Measurements from ENCODE around the gene THG1L.

Gene THG1L

DNA sequence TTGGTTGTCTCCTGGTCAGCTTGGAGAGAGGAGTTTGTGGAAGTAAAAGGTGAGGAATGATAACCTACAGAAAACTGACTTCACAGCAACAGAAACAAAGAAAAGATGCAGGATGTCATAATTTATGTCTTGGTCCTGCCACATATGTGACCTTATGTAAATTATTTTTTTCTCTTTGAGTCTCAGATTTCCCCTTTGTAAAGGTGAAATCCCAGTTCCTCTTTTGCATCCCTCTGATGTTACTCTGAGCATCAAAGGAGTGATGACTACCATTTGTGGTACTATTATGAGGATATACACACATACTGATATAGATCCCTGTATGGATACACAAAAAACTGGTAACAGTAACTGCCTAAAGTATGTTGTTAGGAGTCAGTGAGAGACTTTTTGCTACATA is 1.4 kb upstream of the THG1L start:
- no peak for DNase-seq

DNA sequence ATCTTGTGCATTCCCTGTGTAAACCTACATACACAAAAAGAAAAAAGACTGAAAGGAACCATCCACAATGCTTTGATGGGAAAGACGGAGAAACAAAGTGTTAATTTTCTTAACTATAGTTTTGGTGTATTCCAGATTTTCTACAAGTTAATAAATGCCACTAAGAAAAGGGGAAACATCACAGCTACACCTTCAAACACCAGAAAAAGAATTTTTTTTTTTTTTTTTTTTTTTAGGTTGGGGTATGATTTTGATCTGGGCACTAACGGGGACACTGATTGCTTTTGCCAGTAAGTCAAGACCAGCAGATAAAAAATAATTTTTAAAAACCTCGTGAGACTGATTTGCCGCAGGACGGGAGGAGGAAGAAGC is 334 bp upstream of the THG1L start:
- no peak for DNase-seq

DNA sequence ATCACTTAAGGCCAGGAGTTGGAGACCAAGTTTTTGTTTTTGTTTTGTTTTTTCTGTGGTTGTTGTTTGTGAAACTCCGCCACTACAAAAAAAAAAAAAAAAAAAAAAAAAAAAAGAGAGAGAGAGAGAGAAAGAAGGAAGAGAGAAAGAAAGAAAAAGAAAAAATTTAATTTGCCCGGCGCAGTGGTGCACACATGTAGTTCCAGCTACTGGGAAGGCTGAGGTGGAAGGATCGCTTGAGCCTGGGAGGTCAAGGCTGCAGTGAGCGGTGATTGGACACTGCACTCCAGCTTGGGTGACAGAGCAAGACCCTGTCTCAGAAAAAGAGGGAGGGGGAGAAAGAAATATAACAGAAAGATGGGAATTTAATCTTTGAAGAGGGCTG is 902 bp downstream of the THG1L start:
- DNase-seq = no peak

DNA sequence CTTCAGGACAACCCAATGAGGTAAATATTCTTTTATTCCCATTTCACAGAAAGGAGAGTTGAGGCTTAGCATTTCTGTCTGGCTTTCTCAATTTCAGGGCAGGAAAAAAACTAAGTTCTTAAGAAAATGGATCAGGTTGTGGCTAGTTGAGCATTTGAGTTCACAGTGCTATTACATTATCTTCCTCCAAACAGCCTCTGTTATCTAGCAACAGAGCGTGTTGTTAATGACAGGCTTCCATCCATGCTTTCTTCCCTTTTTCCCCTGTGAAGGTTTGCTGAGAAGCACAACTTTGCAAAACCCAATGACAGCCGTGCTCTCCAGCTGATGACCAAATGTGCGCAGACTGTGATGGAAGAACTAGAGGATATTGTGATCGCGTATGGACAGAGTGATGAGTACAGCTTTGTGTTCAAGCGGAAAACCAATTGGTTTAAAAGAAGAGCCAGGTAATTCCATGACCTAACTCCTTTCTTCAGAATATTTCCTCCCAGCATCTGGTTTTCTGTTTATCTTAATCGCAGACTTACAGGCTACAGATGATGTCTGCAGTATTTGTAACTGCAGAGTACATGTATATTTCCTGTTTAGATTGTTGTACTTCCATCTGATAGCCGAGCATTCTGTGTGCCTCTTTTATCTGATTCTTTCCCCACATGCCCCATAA is 1.5 kb downstream of the THG1L start:
- no peak for DNase-seq

DNA sequence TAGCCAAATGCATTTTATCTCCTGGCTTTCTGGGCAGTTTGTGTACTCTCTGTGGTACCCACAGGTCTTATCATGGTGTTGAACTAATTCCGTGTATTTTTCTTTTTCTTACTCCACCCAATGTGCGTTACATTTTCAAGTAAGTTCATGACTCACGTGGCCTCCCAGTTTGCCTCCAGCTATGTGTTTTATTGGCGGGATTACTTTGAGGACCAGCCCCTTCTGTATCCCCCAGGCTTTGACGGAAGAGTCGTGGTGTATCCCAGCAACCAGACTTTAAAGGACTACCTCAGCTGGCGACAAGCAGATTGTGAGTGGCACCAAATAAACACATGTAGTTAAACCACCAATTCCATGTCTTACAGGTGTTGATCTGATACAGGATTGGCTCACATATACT is 3.2 kb downstream of the THG1L start:
- DNase-seq = no peak

DNA sequence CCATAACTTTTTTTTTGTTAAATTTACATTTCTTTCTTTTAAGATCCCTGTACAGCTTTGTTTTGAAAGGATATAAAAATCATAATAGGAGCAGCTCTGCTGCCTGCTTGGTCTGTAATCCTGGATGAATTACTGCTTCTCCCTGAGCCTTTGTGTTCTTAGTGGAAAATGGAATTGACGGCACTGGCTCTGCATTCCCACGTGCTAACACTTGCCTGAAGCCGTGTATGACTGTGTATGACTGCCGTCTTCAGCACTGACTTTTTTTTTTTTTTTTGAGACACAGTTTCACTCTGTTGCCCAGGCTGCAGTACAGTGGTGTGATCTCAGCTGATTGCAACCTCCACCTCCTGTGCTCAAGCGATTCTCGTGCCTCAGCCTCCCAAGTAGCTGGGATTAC is 4.8 kb downstream of the THG1L start:
- DNase-seq = no peak

DNA sequence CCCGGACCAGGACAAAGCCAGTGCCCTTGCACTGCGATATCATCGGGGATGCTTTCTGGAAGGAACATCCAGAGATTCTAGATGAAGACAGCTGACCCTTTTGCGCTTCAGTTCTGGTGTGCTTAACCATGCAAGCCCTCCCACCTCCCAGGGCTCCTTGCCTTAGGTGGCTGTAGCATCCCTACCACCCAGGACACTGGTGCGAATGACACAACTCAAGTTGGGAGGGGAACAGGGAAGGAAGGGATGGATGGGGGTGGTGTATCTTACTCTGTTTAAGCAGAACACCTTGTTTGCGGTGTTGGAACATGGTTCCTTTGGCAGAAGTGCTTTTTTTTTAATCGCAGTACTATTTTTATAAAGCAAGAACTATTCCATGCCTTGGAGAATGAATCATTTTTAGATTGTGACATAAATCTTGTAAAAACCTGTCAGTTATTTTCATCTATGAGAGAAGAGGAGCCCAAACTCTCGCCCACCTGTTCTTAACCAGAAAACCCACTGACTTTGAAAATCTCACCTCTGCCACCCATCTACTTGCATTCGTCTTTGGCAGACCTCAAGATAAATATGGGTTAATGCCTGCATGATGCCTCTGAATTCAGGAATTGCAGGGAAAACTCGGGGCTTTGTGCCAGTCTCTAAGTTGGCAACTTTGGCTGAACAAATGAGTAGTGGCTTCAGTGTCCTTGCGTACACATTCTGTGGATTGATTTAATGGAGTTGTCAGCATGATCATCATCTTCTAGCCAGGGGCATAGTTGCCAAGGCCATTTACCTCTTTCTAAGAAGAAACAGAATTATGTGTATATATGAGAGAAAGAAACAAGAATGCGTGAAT is 8.4 kb downstream of the THG1L start:
- no peak for DNase-seq

DNA sequence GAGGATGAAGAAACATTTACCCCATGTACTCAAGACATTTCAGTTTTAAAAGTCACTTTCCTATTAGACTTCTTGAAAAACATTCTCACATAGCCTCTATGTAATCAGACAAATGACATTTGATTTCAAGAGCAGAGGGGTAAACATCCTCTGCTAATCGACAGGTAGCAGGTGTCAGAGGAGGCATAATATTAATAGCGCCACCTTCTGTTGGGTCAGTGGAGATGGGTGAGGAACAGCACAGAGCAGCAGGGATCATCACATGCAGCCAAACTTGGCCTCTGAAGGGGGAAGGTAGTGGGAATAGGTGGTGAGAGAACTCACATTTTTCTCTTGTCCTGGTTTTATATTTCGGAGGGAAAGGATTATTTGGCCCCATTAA is 9.0 kb downstream of the THG1L start:
- DNase-seq = peak; percentile 66

DNA sequence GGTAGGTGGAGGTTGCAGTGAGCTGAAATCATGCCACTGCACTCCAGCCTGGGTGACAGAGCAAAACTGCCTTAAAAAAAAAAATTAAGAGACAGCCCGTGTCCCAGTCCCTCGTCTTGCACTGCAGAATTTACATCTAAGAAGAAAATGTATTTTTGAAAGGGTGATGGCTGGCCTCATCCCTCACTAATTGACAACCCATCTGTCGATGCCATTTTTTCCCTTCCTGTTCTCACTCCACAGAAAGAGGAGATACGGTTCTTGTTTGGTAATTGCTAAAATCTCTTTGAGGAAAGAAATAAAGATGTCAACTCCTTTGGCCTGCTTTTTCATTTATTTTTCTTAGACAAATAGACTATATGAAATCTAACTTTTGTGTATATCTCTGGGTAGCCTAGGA is 9.9 kb downstream of the THG1L start:
- DNase-seq = no peak

DNA sequence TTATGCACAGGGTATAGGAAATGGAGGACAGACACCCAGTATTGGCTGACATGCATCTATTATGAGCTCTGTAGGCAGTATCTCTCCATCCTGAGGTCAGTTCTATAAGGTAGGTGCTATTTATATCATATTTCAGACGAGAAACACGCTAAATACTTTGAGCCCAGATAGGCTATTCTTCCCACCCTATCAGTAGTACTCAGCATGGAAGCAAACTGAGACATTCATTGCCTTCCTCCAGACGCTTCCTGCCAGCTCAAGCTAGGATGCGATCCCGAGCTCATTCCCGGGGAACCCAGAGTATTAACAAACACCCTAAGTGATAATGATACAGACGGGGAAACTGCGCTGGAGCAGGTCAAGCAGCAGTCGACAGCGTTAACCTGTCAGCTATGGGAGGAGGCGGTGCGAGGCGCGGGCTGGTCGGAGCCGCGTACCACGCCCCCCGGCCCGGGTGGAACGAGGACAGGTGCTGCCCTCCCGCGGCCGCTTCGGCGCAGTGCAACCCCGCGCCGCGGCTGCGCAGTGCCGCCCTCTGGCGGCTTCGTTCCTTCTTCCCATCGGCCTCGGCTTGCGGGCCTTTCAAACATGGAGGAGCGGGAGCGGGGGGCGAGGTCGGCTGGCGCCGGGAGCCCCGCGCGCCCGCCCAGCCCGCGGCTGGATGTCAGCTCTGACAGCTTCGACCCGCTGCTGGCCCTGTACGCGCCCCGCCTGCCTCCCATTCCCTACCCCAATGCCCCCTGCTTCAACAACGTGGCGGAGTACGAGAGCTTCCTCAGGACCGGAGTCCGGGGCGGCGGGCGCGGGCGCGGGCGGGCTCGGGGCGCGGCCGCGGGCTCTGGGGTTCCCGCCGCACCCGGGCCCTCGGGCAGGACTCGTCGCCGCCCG is 12.2 kb downstream of the THG1L start, which contains the start of gene LSM11:
Gene LSM11 (plus strand): TSS at position 550 of the 888 bp plus-strand sequence. CDS start 39 bp downstream, at position 589.
- DNase-seq = peak; percentile 95

DNA sequence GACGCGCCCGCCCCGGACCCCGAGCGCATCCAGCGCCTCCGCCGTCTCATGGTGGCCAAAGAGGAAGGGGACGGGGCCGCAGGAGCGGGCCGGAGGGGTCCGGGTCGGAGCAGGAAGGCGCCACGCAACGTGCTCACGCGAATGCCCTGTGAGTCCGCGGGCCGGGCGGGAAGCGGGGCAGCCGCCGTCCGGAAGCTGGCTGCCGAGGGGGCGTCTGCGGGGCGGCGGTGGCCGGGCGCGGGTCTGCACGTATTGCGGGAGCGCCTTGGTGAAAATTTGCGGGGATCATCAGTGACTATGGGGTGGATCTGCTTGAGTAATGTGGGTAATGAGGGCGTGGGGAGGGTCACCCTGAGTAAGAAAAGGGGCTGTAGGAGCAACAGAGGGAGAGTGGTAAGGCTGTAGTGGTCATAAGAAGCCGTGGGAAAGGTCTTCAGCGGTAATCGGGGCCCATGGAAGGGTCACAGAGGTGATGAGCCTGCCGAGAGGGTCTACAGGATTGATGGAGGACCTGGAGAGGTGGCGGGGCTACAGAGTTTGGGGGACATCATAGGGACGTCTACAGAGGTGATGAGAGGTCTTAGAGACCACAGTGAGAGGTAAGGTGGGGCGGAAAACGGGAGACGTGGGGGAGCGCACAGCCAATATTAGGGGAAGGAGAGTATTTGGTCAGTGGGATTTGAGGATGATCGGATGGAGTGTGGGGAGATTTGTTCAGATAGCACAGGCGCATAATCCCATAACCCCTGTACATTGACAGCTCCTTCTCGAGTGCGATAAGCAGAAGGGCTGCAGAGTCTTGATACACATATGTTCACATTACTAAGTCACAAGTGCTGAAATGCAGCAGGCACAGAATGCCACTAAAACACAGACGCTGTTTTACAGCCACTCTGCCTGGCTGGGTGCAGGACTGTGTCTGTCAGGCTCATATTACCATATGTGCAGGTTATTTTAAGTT is 13.1 kb downstream of the THG1L start:
- DNase-seq = peak; percentile 60

DNA sequence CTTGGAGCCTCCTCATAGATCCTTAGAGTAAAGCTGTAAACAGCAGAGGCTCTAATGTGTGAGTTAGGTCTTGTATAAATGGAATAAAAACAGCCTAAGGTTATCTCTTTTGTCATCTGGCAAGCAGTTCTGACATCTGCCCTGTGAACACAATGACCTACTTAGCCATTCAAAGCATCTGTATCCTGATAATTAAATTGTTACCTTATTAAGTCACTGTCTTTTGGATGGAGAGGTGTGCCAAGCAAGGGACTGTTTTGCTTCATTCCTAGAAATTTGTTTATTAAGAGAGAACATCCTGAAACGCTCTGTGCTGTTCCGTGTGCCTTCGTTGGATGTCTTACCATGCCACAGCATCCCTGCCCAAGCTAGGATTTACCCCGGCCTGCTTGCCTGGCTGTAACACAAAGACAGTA is 13.8 kb downstream of the THG1L start:
- no peak for DNase-seq

DNA sequence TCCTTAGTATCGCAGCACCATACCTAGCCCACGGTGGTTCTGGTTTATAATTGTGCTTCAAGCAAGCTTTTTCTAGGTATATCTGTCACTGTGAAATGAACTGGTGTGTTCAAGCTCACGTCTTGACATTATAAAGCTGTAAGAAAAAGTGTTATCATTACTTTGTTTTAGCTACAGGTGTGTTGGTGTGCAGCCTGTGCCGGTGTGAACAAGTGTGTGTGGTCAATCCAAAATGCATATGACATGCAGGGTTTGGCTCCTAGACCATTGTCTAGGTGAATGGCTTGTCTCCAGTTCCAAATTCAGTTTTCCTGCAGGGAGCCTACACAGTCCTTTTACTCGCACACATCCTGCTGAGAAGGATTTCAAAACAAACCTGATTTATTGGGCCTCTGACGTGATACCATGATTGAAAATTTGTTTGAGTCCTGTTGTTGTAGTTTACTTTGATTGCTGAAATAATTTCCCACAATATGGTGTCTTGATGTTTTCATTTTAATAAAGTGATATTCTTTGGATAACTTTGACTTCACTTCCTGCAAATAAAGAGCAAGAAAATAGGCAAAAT is 16.0 kb downstream of the THG1L start:
- no peak for DNase-seq

DNA sequence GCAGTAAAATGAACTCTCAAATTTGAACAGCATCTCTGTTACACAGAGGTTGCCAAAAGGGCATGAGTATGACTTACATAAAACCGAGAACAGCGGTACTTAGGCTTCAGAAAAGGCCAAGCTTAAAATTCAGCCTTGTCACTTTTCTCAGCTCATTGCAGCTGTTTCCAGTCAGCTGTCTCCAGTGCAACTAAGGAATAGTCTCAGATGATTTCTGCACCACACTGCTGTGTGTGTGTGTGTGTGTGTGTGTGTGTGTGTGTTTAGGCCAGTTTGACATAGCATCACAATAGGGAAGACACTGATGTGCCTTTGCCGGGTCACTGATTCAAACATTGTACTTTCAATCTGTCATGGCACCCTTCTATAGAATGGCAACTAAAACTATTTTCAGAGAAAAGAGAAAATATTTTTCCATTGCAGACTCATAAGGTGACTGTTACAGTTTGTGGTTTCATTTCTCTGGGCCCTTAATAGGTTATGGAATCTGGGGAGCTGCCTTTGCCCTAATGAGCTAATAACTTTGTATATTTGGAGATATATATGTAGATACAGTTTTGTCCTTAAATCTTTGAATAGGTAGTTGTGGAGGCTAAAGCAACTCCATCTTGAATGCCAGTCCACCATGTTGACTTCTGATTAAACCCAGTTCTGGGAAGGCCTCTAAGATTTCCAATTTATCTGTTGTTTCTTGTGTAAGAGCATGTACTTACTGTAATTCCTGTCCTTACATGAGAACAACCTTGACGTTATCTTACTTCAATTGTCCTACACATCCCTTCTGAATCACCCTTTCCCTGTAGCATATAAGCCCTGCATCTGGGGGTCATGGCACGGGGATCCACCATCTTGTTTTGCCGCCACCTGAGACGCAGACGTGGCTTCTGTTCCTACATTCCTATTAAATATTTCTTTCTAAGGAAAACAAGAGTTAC is 16.8 kb downstream of the THG1L start:
- no peak for DNase-seq

DNA sequence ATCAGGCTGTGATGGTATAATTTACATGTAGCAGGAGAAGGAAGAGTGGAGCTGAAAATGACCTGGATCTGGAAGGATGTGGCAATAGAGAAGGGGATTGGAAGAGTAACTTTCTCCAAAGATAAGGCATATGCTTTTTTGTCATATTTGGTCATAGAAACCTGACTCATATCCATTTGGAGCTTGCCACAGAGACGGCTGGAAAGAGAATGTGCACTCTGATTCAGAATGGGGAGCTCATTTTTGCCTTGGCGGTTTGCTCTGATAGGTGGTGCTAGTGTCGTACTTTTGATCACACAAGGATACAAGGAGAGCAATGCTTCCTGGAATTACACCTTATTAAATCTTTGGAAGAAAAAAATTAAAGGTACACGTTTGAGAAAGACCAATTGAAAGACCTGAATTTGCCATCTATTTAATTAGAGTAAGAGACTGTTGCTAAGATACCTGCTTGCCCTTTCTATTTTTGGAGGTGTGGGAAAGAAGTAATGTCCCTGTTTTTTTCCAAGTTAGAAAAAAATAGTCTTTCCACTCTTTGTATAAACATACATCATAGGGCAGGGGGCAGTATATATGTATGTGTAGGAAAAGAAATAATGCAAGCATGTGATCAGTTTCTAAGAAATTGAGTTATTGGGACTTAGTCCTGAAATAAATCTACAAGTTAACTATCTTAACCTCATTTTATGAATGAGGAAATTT is 17.7 kb downstream of the THG1L start:
- no peak for DNase-seq

DNA sequence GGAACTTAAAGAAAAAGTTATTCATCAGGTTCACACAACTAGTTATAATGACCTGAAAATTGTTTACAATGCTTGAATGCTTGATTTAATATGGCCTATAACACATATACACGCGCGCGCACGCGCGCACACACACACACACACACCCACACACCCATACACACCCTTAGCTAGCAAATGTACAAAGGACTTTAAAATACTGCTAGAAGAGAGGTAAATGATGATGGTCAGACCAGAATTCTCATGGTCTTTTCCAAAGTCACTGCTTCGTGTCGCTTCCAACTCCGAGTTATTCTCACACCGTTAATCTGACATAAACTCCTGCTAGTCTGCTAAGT is 18.2 kb downstream of the THG1L start:
- no peak for DNase-seq

DNA sequence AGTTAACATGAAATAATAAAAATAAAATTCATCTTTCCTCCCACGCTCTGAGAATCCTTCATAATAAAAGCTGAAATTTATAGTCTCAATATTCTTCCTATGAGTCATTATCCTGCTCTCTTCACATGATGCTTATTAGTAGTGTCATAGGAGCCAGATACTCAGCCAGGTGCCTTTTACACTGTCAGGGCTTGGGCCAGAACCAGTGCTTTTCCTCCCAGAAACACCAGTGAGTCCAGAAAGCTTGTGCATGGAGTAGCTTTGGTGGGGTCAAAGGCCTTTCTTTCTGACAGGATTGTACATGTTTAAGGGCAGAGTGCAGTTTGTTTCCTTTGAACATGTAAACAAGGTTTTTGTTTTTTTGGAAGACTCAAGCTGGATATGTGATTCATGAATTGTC is 19.1 kb downstream of the THG1L start:
- DNase-seq = no peak

DNA sequence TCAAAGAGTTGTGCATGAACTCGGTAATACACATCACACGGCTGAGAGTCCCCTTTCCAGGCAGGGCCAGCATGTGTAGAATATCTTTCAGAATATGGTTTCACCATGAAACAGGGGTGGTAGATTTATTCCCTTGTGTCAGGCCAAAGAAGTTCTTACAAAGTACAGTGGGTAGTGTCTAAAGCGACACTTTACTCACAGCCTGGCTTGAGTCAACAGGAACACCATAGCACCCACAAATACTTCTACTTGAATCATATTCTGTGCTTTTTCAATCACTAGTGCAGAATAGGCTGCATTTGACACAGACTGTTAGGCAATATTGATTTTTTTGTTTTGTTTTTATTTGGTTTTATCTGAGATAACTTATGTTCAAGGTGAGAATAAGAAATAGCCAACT is 24.9 kb downstream of the THG1L start:
- DNase-seq = no peak

DNA sequence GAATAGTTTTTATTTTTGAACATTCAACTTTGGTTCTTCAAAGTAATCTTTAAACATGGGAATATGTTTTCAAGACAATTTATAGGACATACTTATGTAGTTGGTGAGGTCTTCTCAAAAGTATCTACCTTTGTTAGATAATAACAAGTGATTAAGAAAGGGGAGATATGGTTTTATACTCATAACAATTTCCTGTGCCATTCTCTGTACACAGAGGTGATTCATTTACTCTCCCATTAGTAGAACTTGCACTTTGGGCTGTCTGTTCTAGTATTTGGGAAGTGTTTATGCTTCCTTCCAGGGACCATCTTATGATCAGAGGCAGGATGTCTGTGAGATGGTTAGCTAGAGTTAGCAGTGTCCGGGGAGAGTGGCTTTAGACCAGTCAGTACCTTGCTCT is 27.5 kb downstream of the THG1L start:
- no peak for DNase-seq
